B cell (primary cell): ENCODE measurements around the gene UBE2J1.

Source experiments
- CTCF ChIP-seq: fragments of 200-600 bp; IDR thresholded peaks from one replicate; pipeline ENCODE4 v1.8.0; 2022; ENCODE audit warnings: antibody characterized with exemption, mild to moderate bottlenecking
- EZH2 ChIP-seq: IDR thresholded peaks from 2 replicates; pipeline ENCODE4 v1.6.1; 2012; ENCODE audit warnings: borderline replicate concordance, low read depth, mild to moderate bottlenecking, moderate library complexity, low read length; ENCODE audit not compliant: insufficient read depth, poor library complexity, severe bottlenecking

- TF ChIP-seq CTCF (no peak), EZH2 (no peak)
Measured at GRCh38 chr6:89321131-89321970, 31.2 kb downstream of the UBE2J1 start.
